ENCODE measurements around the gene SRSF4. TPM values are rescaled to one million over a fixed set of nuclear protein-coding genes. Genes with fewer than 3 reads are reported as not detected.
A peak's percentile ranks its signal among the peaks of the same experiment; 100 is the strongest.

Gene SRSF4
- total RNA-seq, 1 donor = 27.9 TPM

DNA sequence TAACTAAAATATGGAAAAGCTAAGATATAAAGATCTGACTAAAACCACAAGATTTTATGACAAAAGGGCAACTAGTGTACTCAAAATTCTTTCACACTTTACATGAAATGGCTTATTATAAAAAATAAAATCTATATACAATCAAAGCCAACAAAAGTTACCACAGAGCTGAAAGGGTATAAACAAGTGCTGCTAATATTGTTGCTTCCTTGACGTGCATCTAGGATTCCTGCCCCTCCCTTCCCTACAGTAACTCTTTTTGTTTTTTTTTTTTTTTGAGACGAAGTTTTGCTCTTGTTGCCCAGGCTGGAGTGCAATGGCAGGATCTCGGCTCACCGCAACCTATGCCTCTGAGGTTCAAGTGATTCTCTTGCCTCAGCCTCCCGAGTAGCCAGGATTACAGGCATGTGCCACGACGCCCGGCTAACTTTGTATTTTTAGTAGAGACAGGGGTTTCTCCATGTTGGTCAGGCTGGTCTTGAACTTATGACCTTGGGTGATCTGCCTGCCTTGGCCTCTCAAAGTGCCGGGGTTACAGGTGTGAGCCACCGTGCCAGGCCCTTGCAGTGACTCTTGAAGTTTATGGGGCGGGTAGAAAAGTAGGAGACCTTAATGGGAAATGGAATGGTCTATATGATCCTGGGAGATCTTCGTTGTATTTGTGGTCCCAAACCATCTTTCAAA, 4.5 kb downstream of the SRSF4 start:
- H3K27ac ChIP-seq (ENCODE audit: low read depth, low read length) = peak overlapping the region; percentile 49
- DNase-seq (ENCODE audit: insufficient read length, low spot score, missing footprints) = no peak
- H3K4me1 ChIP-seq (ENCODE audit: insufficient read depth, low read length) = peaks cover 32% of the 10 kb centered on the region

GRCh38 chr1:29176576-29176975, 5.1 kb downstream of the SRSF4 start:
- TF ChIP-seq, protein P1, sequence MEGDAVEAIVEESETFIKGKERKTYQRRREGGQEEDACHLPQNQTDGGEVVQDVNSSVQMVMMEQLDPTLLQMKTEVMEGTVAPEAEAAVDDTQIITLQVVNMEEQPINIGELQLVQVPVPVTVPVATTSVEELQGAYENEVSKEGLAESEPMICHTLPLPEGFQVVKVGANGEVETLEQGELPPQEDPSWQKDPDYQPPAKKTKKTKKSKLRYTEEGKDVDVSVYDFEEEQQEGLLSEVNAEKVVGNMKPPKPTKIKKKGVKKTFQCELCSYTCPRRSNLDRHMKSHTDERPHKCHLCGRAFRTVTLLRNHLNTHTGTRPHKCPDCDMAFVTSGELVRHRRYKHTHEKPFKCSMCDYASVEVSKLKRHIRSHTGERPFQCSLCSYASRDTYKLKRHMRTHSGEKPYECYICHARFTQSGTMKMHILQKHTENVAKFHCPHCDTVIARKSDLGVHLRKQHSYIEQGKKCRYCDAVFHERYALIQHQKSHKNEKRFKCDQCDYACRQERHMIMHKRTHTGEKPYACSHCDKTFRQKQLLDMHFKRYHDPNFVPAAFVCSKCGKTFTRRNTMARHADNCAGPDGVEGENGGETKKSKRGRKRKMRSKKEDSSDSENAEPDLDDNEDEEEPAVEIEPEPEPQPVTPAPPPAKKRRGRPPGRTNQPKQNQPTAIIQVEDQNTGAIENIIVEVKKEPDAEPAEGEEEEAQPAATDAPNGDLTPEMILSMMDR (IDR thresholded peaks at IDR 0.05; ENCODE audit: extremely low read depth, low read depth, low read length) = no peak
- H3K4me1 ChIP-seq (ENCODE audit: insufficient read depth, low read length) = peaks cover 33% of the 10 kb centered on the region
- no peak for DNase-seq (ENCODE audit: insufficient read length, low spot score, missing footprints)
- no peaks in the 10 kb centered on the region for H3K9me3 ChIP-seq (ENCODE audit: low read depth, low read length)
- H3K4me2 ChIP-seq (ENCODE audit: insufficient read depth, low read length) = peak overlapping the region; percentile 4
- H3K79me2 ChIP-seq (ENCODE audit: insufficient read depth, low read length) = peaks cover 96% of the 10 kb centered on the region
- H3K4me3 ChIP-seq (ENCODE audit: insufficient read depth, low read length) = no peak overlapping the region
- H3K27ac ChIP-seq (ENCODE audit: low read depth, low read length) = peak overlapping the region; percentile 49
- no peaks in the 10 kb centered on the region for H3K27me3 ChIP-seq (ENCODE audit: insufficient read depth, low read length)
- peaks cover 73% of the 10 kb centered on the region for H4K20me1 ChIP-seq (ENCODE audit: insufficient read depth, low read length)
- H3K36me3 ChIP-seq (ENCODE audit: insufficient read depth, low read length) = peaks cover 9% of the 10 kb centered on the region
- no peak overlapping the region for H2AFZ ChIP-seq (ENCODE audit: low read length)

More for the DNA sequence above, 4.5 kb downstream of the SRSF4 start:
- H3K27me3 ChIP-seq (ENCODE audit: insufficient read depth, low read length) = no peaks in the 10 kb centered on the region
- TF ChIP-seq, protein P1 (IDR thresholded peaks at IDR 0.05; ENCODE audit: extremely low read depth, low read depth, low read length) = no peak
- H4K20me1 ChIP-seq (ENCODE audit: insufficient read depth, low read length) = peaks cover 68% of the 10 kb centered on the region
- H3K36me3 ChIP-seq (ENCODE audit: insufficient read depth, low read length) = peaks cover 9% of the 10 kb centered on the region
- H3K4me2 ChIP-seq (ENCODE audit: insufficient read depth, low read length) = peak overlapping the region; percentile 4
- peaks cover 91% of the 10 kb centered on the region for H3K79me2 ChIP-seq (ENCODE audit: insufficient read depth, low read length)
- no peak overlapping the region for H2AFZ ChIP-seq (ENCODE audit: low read length)
- H3K9me3 ChIP-seq (ENCODE audit: low read depth, low read length) = no peaks in the 10 kb centered on the region
- H3K4me3 ChIP-seq (ENCODE audit: insufficient read depth, low read length) = no peak overlapping the region

GRCh38 chr1:29172415-29172939, 9.2 kb downstream of the SRSF4 start:
- H4K20me1 ChIP-seq (ENCODE audit: insufficient read depth, low read length) = peaks cover 79% of the 10 kb centered on the region
- peaks cover 10% of the 10 kb centered on the region for H3K36me3 ChIP-seq (ENCODE audit: insufficient read depth, low read length)
- no peak for DNase-seq (ENCODE audit: insufficient read length, low spot score, missing footprints)

DNA sequence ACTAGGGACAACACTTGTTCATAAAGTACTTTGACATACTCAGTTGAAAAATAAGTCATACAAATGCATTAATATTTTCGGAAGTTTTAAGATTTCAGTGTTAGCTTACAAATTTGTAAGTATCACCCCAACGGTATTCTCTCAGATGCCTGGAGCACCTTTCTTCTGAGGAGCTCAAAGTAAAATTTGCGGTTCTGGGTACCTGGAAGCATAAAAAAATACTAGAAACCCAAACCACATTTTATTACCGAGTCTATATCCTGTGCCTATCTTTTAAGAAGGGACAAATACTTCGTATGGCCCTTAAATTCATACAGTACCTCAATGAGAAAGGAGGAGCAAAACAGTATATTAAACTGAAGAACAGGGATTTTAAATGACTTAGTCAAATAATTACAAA, 10.2 kb downstream of the SRSF4 start:
- Histone ChIP-seq H3K27ac (ENCODE audit: low read depth, low read length) (peak overlapping the region; percentile 18), H3K9me3 (ENCODE audit: low read depth, low read length) (no peaks in the 10 kb centered on the region), H3K4me3 (ENCODE audit: insufficient read depth, low read length) (no peak overlapping the region), H3K36me3 (ENCODE audit: insufficient read depth, low read length) (peaks cover 11% of the 10 kb centered on the region), H3K79me2 (ENCODE audit: insufficient read depth, low read length) (peaks cover 97% of the 10 kb centered on the region), H3K4me2 (ENCODE audit: insufficient read depth, low read length) (peak overlapping the region; percentile 13), H3K27me3 (ENCODE audit: insufficient read depth, low read length) (no peaks in the 10 kb centered on the region), H4K20me1 (ENCODE audit: insufficient read depth, low read length) (peaks cover 74% of the 10 kb centered on the region), H3K4me1 (ENCODE audit: insufficient read depth, low read length) (peaks cover 23% of the 10 kb centered on the region), H2AFZ (ENCODE audit: low read length) (no peak overlapping the region)
- TF ChIP-seq, protein P1 (IDR thresholded peaks at IDR 0.05; ENCODE audit: extremely low read depth, low read depth, low read length) = no peak
- no peak for DNase-seq (ENCODE audit: insufficient read length, low spot score, missing footprints)

More at GRCh38 chr1:29172415-29172939, 9.2 kb downstream of the SRSF4 start:
- no peaks in the 10 kb centered on the region for H3K27me3 ChIP-seq (ENCODE audit: insufficient read depth, low read length)
- H3K4me3 ChIP-seq (ENCODE audit: insufficient read depth, low read length) = no peak overlapping the region
- TF ChIP-seq, protein P1 (IDR thresholded peaks at IDR 0.05; ENCODE audit: extremely low read depth, low read depth, low read length) = no peak
- peaks cover 28% of the 10 kb centered on the region for H3K4me1 ChIP-seq (ENCODE audit: insufficient read depth, low read length)
- H3K79me2 ChIP-seq (ENCODE audit: insufficient read depth, low read length) = peaks cover 97% of the 10 kb centered on the region
- H3K4me2 ChIP-seq (ENCODE audit: insufficient read depth, low read length) = no peak overlapping the region
- H3K27ac ChIP-seq (ENCODE audit: low read depth, low read length) = no peak overlapping the region
- H3K9me3 ChIP-seq (ENCODE audit: low read depth, low read length) = no peaks in the 10 kb centered on the region
- no peak overlapping the region for H2AFZ ChIP-seq (ENCODE audit: low read length)

Data from osteoblast (primary cell).